Measurements from ENCODE around the gene KNCN.

Gene KNCN

DNA sequence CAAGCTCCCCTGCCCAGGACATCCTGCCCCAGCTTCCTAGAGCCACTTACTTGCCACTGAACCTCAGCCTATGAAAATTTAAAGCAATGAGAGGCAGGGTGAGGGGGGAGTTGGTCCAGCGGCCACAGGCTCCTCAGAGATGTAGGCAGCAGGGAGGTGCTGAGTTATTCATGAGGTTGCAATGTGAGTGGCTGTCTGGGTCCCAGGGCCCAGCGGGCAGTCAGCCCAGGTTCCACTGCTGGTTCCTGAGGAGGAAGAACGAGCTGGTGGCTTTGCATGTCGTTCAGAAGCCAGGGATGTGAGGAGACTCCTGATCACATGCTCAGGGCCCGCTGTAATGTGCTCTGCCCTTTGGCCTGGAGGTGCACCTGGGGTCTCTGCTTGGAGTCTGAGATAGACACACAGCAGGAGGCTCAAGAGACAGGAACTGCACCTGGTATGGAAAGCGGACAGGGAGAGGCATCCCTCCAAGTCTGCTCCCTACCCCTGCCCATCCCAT is at the start of gene KNCN:
KNCN (minus strand) TSS at position 51 of the 499 bp plus-strand sequence. CDS start 432 bp downstream, outside the sequence.
- DNase-seq (ENCODE audit: low read depth): no peak

GRCh38 chr1:46599059-46599970 is 47.9 kb upstream of the KNCN start:
- DNase-seq (ENCODE audit: low read depth): no peak

- no peak for DNase-seq (ENCODE audit: low read depth)
Observed at GRCh38 chr1:46596846-46597245, 45.4 kb upstream of the KNCN start.

GRCh38 chr1:46596036-46596435 is 44.6 kb upstream of the KNCN start:
- no peak for DNase-seq (ENCODE audit: low read depth)

DNA sequence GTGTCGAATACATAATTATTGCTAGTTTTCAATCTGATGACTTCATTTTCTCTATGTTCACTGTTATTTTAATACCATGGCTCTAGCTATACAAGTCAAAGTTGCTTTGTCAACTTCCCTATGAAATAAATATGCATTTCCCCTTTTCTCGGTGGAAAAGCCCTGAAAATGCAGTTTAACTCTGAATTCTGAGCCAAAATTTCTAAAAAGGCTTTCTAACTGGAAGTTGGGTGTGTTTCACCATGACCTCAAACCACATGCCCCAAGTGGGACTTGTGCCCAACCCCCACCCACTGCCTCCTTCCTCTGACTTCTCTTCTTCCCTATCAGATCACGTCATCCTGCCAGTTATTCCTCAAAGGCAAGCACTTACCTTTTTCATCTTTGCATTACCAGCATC is 43.7 kb upstream of the KNCN start:
- no peak for DNase-seq (ENCODE audit: low read depth)

DNA sequence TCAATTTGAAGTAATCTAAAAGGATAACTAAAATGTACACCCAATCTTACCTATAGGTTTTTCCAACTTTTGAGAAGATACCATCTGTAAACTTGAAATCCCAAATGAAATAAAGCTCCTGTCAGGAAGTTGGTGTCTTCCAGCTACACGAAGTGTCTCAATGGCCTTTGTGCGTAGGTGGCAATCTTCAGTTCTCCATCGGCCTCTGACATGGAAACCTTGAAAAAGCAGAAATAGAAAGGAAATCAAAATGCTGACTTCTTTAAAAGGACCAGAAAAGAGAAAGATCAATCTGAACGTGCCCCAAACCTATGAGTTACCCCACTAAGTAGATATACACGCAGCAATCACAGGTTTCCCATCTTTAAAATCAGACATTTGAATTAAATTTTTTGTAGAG is 42.6 kb upstream of the KNCN start:
- no peak for DNase-seq (ENCODE audit: low read depth)

DNA sequence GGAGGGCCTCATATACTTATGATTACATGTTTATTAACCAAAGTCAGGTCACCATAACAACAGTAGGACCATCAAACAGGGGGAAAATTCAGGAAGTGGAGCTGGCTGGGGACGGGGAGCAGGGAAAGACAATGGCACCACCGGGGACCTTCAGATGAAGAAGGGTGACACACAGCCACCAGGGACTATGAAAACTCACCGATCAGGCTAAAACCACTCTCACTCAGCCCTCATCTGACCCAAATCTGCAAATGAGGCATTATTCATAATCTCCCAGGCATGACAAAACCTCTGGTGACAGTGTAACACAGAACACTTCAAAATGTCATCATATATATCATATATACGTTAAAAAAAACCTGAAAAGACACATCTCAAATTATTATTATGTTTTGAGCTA is 41.4 kb upstream of the KNCN start:
- DNase-seq (ENCODE audit: low read depth): no peak

- no peak for DNase-seq (ENCODE audit: low read depth)
Observed at GRCh38 chr1:46589529-46589928, 38.1 kb upstream of the KNCN start.

GRCh38 chr1:46587069-46587468 is 35.6 kb upstream of the KNCN start:
- DNase-seq (ENCODE audit: low read depth): no peak

GRCh38 chr1:46585312-46585938 is 34.0 kb upstream of the KNCN start:
- no peak for DNase-seq (ENCODE audit: low read depth)

GRCh38 chr1:46583494-46583893 is 32.0 kb upstream of the KNCN start:
- DNase-seq (ENCODE audit: low read depth): no peak

- no peak for DNase-seq (ENCODE audit: low read depth)
Observed at GRCh38 chr1:46582972-46583371, 31.5 kb upstream of the KNCN start.

GRCh38 chr1:46581681-46582455 is 30.4 kb upstream of the KNCN start:
- DNase-seq (ENCODE audit: low read depth): no peak

- DNase-seq (ENCODE audit: low read depth): no peak
Observed at GRCh38 chr1:46580140-46580903, 28.9 kb upstream of the KNCN start.

- no peak for DNase-seq (ENCODE audit: low read depth)
Observed at GRCh38 chr1:46577671-46578070, 26.2 kb upstream of the KNCN start.

- no peak for DNase-seq (ENCODE audit: low read depth)
Observed at GRCh38 chr1:46576596-46576995, 25.1 kb upstream of the KNCN start.

DNA sequence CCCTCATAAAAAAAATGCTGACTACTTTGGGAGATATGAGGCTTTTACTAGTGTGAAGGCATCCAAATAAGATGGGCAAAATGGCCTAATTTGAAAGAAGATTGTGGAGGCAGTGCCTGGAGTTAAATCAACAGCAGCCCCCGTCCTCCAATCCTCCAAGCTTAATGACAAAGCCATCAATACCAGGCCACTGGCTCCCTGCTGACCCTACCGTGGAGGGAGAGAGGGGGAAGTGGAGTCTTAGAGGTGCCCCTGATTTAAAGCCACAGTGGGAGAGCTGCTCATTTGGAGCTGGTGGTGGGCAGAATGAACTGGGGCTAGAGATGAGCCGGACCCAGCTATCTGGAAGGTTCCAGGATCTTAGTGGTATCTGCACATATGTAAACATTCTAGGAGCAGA is 24.3 kb upstream of the KNCN start:
- no peak for DNase-seq (ENCODE audit: low read depth)

DNA sequence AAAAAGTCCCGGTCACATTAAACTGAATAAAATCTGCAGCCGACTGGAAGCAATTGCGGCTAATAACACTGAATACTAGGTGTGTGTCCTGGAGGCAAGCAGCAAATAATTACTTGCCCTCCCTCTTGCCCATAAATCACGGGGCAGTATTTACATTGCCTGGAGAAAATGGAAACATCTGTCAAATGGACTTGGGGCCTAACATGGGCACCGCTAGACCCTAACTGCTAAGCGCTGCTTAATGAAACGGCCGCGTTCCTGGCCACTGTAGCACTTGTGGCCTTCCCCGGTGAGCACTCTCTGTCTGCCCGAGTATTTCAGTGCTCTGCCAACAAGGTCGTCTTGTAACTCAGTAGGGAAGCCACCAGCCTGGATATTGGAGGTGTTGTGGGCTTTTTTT is 23.9 kb upstream of the KNCN start:
- no peak for DNase-seq (ENCODE audit: low read depth)

GRCh38 chr1:46571691-46572225 is 20.3 kb upstream of the KNCN start:
- no peak for DNase-seq (ENCODE audit: low read depth)

- no peak for DNase-seq (ENCODE audit: low read depth)
Observed at GRCh38 chr1:46569884-46570725, 18.7 kb upstream of the KNCN start.

DNA sequence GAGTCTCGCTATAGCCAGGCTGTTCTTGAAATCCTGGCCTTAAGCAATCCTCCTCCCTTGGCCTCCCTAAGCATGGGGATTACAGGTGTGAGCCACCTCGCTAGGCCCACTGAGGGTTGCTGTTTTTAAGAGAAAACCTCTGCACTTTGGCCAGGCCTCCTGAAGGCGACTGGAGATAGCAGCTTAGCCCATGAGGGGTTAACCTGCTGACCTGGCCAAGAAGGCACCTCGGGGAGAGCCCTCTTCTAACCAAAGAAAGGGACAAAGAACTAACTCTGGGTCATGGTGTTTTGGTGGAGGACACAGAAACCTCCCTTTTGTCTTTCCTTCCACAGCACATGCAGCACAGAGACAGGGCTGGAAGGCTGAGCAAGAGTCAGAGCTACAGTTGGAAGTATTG is 17.7 kb upstream of the KNCN start:
- DNase-seq (ENCODE audit: low read depth): no peak
